ENCODE data around the gene SOCS3.

The SOCS3 gene

DNA sequence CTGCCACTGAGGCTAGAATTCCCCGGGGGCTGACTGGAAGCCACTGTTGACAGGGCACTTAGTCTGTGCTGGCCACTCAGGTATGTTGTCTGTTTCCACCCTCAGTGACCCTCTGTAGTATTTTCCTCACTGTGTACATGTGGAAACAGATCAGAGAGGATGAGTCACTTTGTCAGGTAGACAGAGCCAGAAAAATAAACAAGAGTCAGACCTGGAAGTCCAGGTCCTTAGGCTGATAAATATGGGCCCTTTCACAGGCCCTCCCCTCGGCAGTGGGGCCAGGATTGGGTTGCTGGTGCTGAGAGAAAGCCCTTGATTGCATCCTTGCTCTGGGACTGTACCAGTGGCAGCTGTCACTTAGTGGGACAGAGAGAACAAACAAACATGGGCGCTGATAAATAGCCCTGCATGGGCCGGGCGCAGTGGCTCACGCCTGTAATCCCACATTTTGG, 39.8 kb upstream of the SOCS3 start:
- H3K9me3 ChIP-seq (ENCODE audit: control insufficient read depth, insufficient read depth, low read length) = no peaks in the 10 kb centered on the region
- peaks cover 52% of the 10 kb centered on the region for H3K36me3 ChIP-seq (ENCODE audit: control insufficient read depth, insufficient read depth, low read length)
- H3K4me3 ChIP-seq (ENCODE audit: low read length) = no peak overlapping the region
- DNase-seq (ENCODE audit: low read depth, low spot score) = no peak
- H3K4me1 ChIP-seq (ENCODE audit: control insufficient read depth, insufficient read depth, low read length) = no peaks in the 10 kb centered on the region; the same call in 1 of the 2 replicates
- no CpG with 5 or more reads among the region's 6 CpGs for WGBS (ENCODE audit: insufficient coverage, insufficient read length)
- H3K27ac ChIP-seq (ENCODE audit: low read length) = no peak overlapping the region
- H3K27me3 ChIP-seq (ENCODE audit: control insufficient read depth, insufficient read depth, low read length) = no peaks in the 10 kb centered on the region

DNA sequence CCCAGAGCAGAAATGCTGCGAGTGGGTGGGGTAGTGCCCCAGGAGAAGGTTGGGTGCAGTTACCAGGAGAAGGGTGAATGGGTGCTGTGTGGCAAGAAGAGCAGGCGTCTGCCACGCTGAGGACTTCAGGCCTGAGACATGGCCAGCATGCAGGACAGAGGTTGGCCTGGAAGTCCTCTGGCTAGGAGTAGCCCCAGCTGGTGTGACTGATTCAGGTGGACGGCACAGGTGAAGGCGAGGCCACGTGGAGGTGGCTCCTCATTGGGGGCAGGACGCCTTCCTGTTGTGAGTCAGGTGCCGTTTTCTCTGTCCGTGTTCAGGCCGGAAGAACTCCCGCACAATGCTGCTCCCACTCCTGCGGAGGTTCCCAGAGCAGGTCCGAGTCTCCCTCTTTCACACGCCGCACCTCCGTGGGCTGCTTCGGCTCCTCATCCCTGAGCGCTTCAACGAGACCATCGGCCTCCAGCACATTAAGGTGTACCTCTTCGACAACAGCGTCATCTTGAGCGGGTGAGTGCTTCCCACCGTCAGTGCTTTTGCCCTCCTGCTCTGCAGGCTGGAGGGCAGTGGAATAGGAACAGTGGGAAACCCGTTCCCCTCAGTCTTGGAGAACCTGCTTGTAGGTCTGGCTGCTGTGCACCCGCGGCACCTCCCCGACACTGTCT, 39.3 kb upstream of the SOCS3 start:
- DNase-seq (ENCODE audit: low read depth, low spot score) = no peak
- no peaks in the 10 kb centered on the region for H3K9me3 ChIP-seq (ENCODE audit: control insufficient read depth, insufficient read depth, low read length)
- no peak overlapping the region for H3K4me3 ChIP-seq (ENCODE audit: low read length)
- H3K27me3 ChIP-seq (ENCODE audit: control insufficient read depth, insufficient read depth, low read length) = no peaks in the 10 kb centered on the region
- no peaks in the 10 kb centered on the region; the same call in 1 of the 2 replicates for H3K4me1 ChIP-seq (ENCODE audit: control insufficient read depth, insufficient read depth, low read length)
- H3K36me3 ChIP-seq (ENCODE audit: control insufficient read depth, insufficient read depth, low read length) = peaks cover 52% of the 10 kb centered on the region
- no CpG with 5 or more reads among the region's 28 CpGs for WGBS (ENCODE audit: insufficient coverage, insufficient read length)
- H3K27ac ChIP-seq (ENCODE audit: low read length) = no peak overlapping the region

DNA sequence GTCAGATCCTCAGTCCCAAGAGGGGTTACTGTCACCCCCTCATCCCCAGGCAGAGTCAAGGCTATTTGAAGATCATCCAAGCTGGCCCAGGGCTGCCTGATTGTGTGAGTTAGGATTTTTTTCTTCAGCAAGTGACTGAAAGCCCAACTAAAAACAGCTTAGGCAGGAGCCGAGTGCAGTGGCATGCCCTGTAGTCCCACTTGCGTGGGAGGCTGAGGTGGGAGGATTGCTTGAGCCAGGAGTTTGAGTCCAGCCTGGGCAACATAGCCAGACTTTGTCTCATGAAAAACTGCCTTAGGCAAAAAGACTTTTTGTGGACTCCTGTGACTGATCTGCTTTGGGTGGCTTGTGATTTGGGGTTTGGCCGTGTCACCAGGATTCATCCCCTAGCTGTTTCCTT, 38.5 kb upstream of the SOCS3 start:
- peaks cover 46% of the 10 kb centered on the region for H3K36me3 ChIP-seq (ENCODE audit: control insufficient read depth, insufficient read depth, low read length)
- DNase-seq (ENCODE audit: low read depth, low spot score) = no peak
- H3K27ac ChIP-seq (ENCODE audit: low read length) = no peak overlapping the region
- no peaks in the 10 kb centered on the region; the same call in 1 of the 2 replicates for H3K4me1 ChIP-seq (ENCODE audit: control insufficient read depth, insufficient read depth, low read length)
- H3K27me3 ChIP-seq (ENCODE audit: control insufficient read depth, insufficient read depth, low read length) = no peaks in the 10 kb centered on the region
- no peak overlapping the region for H3K4me3 ChIP-seq (ENCODE audit: low read length)
- no peaks in the 10 kb centered on the region for H3K9me3 ChIP-seq (ENCODE audit: control insufficient read depth, insufficient read depth, low read length)
- no CpG with 5 or more reads among the region's 3 CpGs for WGBS (ENCODE audit: insufficient coverage, insufficient read length)

DNA sequence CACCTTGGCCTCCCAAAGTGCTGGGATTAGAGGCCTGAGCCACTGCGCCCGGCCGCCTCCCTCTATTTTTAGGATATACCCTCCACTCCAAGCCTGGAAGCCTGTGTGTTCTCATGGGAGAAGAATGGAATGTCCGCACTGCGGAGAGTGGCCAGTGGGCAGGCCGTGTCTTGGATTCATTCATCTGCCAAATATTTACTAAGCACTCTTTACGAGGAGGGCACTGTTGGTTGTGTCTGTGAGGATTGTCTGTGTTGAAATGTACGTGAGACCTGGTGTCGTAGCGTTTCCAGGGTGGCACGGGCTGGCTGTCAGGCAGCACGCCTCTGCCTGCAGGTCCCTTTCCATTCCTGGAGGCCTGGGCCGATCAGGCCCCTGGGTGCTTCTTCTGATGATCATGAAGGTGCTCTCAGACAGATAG, 37.8 kb upstream of the SOCS3 start:
- Histone ChIP-seq H3K27ac (ENCODE audit: low read length) (no peak overlapping the region), H3K27me3 (ENCODE audit: control insufficient read depth, insufficient read depth, low read length) (no peaks in the 10 kb centered on the region), H3K4me3 (ENCODE audit: low read length) (no peak overlapping the region), H3K36me3 (ENCODE audit: control insufficient read depth, insufficient read depth, low read length) (peaks cover 44% of the 10 kb centered on the region), H3K4me1 (ENCODE audit: control insufficient read depth, insufficient read depth, low read length) (no peaks in the 10 kb centered on the region; the same call in 1 of the 2 replicates), H3K9me3 (ENCODE audit: control insufficient read depth, insufficient read depth, low read length) (no peaks in the 10 kb centered on the region)
- no CpG with 5 or more reads among the region's 13 CpGs for WGBS (ENCODE audit: insufficient coverage, insufficient read length)
- DNase-seq (ENCODE audit: low read depth, low spot score) = no peak

DNA sequence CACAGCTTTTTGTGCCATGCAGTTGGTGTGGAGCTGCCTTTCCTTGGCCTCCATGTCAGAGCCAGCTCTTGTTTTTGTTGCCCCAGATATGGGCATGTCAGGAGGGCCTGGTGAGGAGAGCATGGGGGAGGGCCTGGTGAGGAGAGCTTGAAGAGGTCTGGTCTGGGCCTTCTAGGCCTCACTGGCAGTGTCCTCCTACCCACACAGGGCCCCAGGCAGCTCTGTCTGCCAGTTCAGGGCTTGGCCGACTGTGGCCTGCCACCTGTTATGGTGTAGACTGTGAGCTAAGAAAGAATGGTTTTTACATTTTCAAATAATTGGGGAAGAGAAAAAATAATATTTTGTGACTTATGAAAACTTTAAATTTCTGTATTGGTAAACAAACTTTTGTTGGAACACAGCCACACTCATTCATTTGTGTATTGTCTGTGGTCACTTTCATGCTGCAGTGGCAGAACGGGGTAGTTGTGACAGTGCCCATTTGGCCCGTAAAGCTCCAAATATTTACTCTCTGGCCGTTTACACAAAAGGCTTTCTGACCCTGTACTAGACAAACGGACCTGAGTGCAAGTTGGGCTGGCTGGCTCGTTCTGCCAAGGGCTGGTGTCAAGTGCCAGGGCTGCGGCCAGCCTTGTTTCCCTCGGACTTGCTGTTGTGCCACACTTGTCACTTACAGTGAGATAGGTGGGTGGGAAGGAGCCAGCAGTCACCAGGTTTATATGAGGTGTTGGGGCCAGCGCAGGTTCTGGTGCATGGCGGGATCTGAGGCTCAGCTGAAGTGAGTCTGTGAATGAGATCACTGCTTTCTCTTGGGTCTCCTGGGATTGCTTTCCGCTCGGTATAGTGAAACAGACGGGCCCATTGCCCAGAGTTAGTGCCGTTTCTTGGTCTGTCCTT, 36.8 kb upstream of the SOCS3 start:
- peaks cover 42% of the 10 kb centered on the region for H3K36me3 ChIP-seq (ENCODE audit: control insufficient read depth, insufficient read depth, low read length)
- WGBS (ENCODE audit: insufficient coverage, insufficient read length) = no CpG with 5 or more reads among the region's 14 CpGs
- H3K27me3 ChIP-seq (ENCODE audit: control insufficient read depth, insufficient read depth, low read length) = no peaks in the 10 kb centered on the region
- DNase-seq (ENCODE audit: low read depth, low spot score) = no peak
- no peak overlapping the region for H3K4me3 ChIP-seq (ENCODE audit: low read length)
- H3K4me1 ChIP-seq (ENCODE audit: control insufficient read depth, insufficient read depth, low read length) = no peaks in the 10 kb centered on the region; the same call in 1 of the 2 replicates
- no peaks in the 10 kb centered on the region for H3K9me3 ChIP-seq (ENCODE audit: control insufficient read depth, insufficient read depth, low read length)
- no peak overlapping the region for H3K27ac ChIP-seq (ENCODE audit: low read length)

DNA sequence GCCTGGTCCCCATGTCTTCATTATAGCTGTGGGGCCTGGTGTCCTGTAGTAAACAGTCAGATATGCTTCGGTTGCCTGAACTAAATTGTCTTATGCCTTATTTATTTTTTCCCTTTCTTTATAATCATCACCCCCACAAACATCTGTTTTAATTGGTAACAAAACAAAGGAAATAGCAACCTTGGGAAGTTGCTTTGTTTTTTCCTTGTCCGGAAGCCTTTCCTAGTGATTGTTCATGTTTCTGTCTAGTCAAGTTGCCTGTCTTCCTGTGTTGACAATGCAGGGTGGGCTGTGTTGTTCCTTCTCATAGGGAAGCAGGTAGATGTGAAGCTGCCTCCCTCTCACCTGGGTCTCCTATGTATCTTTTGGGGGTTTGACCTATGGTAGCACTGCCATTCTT, 35.3 kb upstream of the SOCS3 start:
- Histone ChIP-seq H3K36me3 (ENCODE audit: control insufficient read depth, insufficient read depth, low read length) (peaks cover 29% of the 10 kb centered on the region), H3K9me3 (ENCODE audit: control insufficient read depth, insufficient read depth, low read length) (no peaks in the 10 kb centered on the region), H3K27me3 (ENCODE audit: control insufficient read depth, insufficient read depth, low read length) (no peaks in the 10 kb centered on the region), H3K27ac (ENCODE audit: low read length) (no peak overlapping the region), H3K4me1 (ENCODE audit: control insufficient read depth, insufficient read depth, low read length) (peaks cover 3% of the 10 kb centered on the region), H3K4me3 (ENCODE audit: low read length) (no peak overlapping the region)
- DNase-seq (ENCODE audit: low read depth, low spot score) = no peak
- no CpG with 5 or more reads among the region's 2 CpGs for WGBS (ENCODE audit: insufficient coverage, insufficient read length)

DNA sequence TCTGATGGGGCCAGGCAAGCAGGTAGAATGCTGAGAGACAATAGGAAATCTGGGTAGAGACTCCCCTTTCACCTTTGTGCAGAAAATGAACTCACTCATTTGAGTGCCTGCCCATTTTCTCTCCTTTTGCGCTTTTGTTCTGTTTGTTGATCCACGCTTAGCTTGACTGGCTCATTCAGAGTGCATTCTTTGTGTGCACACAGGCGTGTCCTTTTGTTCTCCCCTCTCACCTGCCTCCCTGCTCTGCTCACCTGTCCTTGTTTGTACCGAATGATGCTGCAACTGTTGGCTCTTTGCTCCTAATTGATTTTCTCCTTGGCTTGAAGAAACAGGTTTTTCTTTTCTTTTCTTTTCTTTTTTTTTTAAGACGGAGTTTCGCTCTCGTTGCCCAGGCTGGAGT, 34.3 kb upstream of the SOCS3 start:
- Histone ChIP-seq H3K9me3 (ENCODE audit: control insufficient read depth, insufficient read depth, low read length) (no peaks in the 10 kb centered on the region), H3K4me1 (ENCODE audit: control insufficient read depth, insufficient read depth, low read length) (peaks cover 5% of the 10 kb centered on the region), H3K36me3 (ENCODE audit: control insufficient read depth, insufficient read depth, low read length) (peaks cover 22% of the 10 kb centered on the region), H3K27me3 (ENCODE audit: control insufficient read depth, insufficient read depth, low read length) (no peaks in the 10 kb centered on the region), H3K4me3 (ENCODE audit: low read length) (no peak overlapping the region), H3K27ac (ENCODE audit: low read length) (no peak overlapping the region)
- no CpG with 5 or more reads among the region's 7 CpGs for WGBS (ENCODE audit: insufficient coverage, insufficient read length)
- no peak for DNase-seq (ENCODE audit: low read depth, low spot score)

DNA sequence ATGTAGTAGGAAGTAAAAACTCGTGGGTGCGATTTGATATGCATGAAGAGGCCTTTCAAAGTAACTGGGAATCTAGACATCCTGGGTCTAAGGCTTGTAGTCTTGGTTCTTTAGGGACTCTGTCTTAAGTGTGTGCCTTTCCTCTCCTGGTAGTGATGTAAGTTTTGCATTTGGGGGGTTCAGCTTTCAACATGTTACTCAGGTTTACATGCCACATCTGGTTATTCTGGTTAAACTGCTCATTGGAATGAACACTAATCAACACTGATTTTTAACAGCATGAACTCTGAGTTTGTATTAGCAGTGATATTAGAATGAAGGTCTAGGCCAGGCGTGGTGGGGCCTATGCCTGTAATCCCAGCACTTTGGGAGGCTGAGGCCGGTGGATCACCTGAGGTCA, 33.7 kb upstream of the SOCS3 start:
- no CpG with 5 or more reads among the region's 4 CpGs for WGBS (ENCODE audit: insufficient coverage, insufficient read length)
- H3K36me3 ChIP-seq (ENCODE audit: control insufficient read depth, insufficient read depth, low read length) = peaks cover 16% of the 10 kb centered on the region
- peaks cover 5% of the 10 kb centered on the region for H3K4me1 ChIP-seq (ENCODE audit: control insufficient read depth, insufficient read depth, low read length)
- no peak overlapping the region for H3K27ac ChIP-seq (ENCODE audit: low read length)
- no peak overlapping the region for H3K4me3 ChIP-seq (ENCODE audit: low read length)
- H3K27me3 ChIP-seq (ENCODE audit: control insufficient read depth, insufficient read depth, low read length) = no peaks in the 10 kb centered on the region
- no peak for DNase-seq (ENCODE audit: low read depth, low spot score)
- H3K9me3 ChIP-seq (ENCODE audit: control insufficient read depth, insufficient read depth, low read length) = no peaks in the 10 kb centered on the region

DNA sequence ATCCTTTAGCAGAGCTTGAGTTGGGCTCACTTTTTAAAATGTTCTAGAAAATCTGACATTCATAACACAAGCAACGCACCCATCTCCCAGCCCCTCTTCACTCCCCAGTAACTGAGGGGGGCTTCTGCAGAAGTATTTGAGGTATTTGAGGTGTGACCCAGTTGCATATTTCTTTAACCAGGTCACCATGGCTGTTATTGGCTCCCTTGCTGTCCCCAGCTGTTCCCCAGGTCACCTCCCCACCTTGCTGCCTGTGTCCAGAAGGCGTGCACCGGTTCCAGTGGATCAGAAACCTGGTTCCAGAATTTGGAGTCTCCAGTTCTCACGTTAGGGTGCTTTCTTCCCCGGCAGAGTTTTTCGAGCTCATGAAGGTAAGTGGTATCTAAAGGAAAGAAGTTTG, 32.4 kb upstream of the SOCS3 start:
- no peak overlapping the region for H3K27ac ChIP-seq (ENCODE audit: low read length)
- peaks cover 6% of the 10 kb centered on the region; the same call in 1 of the 2 replicates for H3K36me3 ChIP-seq (ENCODE audit: control insufficient read depth, insufficient read depth, low read length)

DNA sequence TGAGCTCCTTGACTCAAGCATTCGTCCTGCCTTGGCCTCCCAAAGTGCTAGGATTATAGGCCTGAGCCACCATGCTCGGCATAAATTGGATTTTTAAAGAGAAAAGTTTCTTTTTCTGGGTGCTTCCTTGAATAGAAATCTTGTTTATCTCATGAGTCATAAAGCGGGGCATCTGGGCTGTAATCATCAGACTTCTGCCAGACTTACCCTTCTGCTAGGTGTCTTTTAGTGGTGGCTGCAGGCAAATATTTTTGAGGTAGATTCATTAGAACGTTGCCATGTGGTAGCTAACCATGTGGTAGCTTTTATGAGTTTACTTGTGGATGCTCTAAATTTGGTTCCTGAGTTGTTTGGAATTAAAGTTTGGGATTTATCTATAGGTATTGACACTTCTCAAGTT, 32.0 kb upstream of the SOCS3 start:
- H3K4me1 ChIP-seq (ENCODE audit: control insufficient read depth, insufficient read depth, low read length) = peaks cover 5% of the 10 kb centered on the region
- no peaks in the 10 kb centered on the region for H3K27me3 ChIP-seq (ENCODE audit: control insufficient read depth, insufficient read depth, low read length)
- no peaks in the 10 kb centered on the region for H3K9me3 ChIP-seq (ENCODE audit: control insufficient read depth, insufficient read depth, low read length)
- DNase-seq (ENCODE audit: low read depth, low spot score) = no peak
- H3K4me3 ChIP-seq (ENCODE audit: low read length) = no peak overlapping the region
- no peak overlapping the region for H3K27ac ChIP-seq (ENCODE audit: low read length)
- no CpG with 5 or more reads among the region's 4 CpGs for WGBS (ENCODE audit: insufficient coverage, insufficient read length)
- peaks cover 6% of the 10 kb centered on the region; the same call in 1 of the 2 replicates for H3K36me3 ChIP-seq (ENCODE audit: control insufficient read depth, insufficient read depth, low read length)

More for the DNA sequence above, 32.4 kb upstream of the SOCS3 start:
- WGBS (ENCODE audit: insufficient coverage, insufficient read length) = no CpG with 5 or more reads among the region's 6 CpGs
- Histone ChIP-seq H3K27me3 (ENCODE audit: control insufficient read depth, insufficient read depth, low read length) (no peaks in the 10 kb centered on the region), H3K4me3 (ENCODE audit: low read length) (no peak overlapping the region), H3K4me1 (ENCODE audit: control insufficient read depth, insufficient read depth, low read length) (peaks cover 5% of the 10 kb centered on the region), H3K9me3 (ENCODE audit: control insufficient read depth, insufficient read depth, low read length) (no peaks in the 10 kb centered on the region)
- DNase-seq (ENCODE audit: low read depth, low spot score) = no peak

Measured in iPS DF 6.9 (cell line).